Daoy (cell line): ENCODE measurements around the gene BCL6B. TPM values are rescaled to one million over a fixed set of nuclear protein-coding genes. Genes with fewer than 3 reads are reported as not detected.
A peak's percentile ranks its signal among the peaks of the same experiment; 100 is the strongest.
"Not testable (repeated sequence)": the region's sequence is repeated elsewhere in the genome, so short reads cannot be mapped to it uniquely, and the experiment has no call there.

Experiments used
- DNase-seq: peaks from one replicate; pipeline ENCODE4 v3.0.0-alpha.2; 2015; ENCODE audit warnings: low read depth
- total RNA-seq: library from RNA; depleted of rRNA; stranded (reverse); fragments of >200 nt; shearing (Covaris generic); gene quantifications from 2 replicates; pipeline ENCODE4 v1.2.3, GENCODE V29; 2014; rRNA removed

The BCL6B gene
- total RNA-seq = not detected in 2 replicates

DNA sequence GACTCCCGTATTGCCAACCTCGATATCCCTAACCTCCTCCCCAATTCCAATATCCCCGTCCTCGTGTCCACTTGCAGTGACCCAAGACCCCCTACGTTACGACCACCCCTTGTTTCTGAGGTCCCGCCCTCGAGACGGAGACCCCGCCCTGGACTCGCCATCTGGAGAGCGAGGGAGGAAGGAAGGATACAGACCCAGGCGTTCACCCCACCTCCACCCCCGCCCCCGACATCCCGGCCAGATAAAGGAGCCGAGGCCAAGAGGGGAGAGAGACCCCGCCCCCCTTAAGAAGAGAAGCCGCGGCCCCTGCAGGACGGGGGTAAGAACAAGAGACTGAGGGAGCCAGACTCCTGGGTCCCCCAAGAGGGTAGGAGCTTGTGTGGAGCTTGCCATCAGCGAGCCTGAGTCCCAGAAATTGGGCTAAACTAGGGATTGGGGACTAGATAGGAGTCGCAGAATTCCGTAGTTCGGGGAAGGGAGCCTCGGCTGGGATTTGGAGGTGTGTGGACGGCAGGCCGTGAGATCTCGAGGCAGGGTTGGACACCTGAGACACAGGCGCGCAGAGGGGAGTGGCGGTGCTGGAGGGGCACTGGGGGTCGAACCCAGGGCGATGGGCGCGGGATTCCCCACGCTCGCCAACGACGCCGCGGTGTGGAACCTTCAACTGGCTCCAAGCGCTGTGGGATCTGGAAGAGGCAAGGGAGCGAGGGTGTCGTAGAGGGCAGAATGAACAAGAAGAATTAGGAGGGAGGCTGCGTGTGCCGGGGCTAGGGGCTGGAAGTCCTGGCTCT, at the start of gene BCL6B:
Gene BCL6B, plus strand, starts transcription at position 270 of the 791 bp plus-strand sequence. CDS start 622 bp downstream, outside the sequence.
- no peak for DNase-seq

GRCh38 chr17:6979440-6979839, 43.4 kb upstream of the BCL6B start:
- DNase-seq = not testable (repeated sequence)

GRCh38 chr17:6981426-6981825, 41.4 kb upstream of the BCL6B start:
- DNase-seq = no peak

DNA sequence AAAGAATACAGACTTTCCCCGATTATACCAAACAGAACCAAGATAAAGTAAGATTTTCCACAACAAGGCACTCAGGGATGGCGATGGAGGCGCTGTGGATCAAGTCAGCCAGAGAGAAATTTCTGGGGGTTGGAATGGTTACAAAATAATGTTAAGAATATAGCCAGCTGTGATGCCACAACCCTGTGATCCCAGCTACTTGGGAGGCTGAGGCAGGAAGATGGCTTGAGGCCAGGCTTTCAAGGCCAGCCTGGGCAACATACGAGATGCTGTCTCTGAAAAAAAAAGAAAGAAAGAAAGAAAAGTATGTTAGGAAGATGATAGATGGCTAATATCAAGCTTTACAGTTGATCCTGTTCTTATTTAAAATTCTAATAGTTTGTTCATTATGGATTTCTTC, 37.6 kb upstream of the BCL6B start:
- no peak for DNase-seq

DNA sequence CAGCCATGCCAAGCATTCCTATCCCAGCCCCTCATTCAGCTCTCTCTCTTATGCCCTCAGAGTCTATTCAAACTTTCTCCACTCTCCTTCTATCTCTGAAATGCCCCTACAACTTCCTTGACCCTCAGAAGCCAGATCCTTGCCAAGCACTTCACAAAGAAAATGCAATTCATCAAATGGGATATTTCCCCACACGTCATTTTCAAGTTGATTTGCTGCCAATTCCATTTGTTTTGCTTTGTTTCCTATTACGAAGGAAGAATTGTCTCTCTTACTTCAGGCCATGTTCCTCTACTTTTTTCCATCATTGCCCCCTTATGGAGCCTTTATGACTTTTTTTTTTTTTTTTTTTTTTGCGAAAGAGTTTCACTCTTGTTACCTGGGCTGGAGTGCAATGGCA, 36.2 kb upstream of the BCL6B start:
- no peak for DNase-seq

DNA sequence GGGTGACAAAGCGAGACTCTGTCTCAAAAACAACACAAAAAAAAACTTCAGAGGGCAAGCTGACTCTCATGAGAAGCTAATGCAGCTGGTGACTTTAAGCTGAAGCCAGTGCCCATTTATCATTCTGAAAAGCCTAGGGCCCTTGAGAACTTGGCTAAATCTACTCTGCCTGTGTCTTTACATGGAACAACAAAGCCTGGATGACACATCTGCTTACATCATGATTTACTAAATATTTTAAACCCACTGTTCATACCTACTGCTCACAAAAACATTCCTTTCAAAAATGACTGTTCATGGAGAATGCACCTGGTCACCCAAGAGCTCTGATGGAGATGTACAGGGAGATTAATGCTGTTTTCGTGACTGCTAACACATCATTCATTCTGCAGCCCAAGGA, 33.1 kb upstream of the BCL6B start:
- DNase-seq = no peak

DNA sequence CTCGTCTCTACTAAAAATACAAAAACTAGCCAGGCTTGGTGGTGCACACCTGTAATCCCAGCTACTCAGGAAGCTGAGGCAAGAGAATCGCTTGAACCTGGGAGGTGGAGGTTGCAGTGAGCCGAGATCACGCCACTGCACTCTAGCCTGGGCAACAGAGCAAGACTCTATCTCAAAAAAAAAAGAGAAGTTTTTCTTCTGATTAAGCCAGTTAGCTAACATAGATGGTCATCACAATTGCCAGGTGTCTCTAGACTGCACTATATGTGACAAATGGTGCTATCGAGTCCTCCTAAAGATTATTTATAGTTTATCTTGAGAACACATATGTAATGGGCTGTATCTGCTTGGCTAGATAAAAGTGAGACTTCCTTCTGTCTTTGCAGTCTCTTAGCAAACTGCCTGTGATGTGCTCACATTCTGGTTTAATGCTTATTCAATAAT, 29.2 kb upstream of the BCL6B start:
- not testable (repeated sequence) for DNase-seq

- DNase-seq = no peak
These were observed 28.7 kb upstream of the BCL6B start for GRCh38 chr17:6994118-6994598.

- DNase-seq = no peak
These were observed 28.1 kb upstream of the BCL6B start for GRCh38 chr17:6994666-6995256.

GRCh38 chr17:6995500-6996255, 27.2 kb upstream of the BCL6B start, which contains the start of gene ALOX12:
Gene ALOX12, plus strand, starts transcription at chr17:6996049. Its CDS starts 69 bp downstream, at chr17:6996118.
- no peak for DNase-seq

DNA sequence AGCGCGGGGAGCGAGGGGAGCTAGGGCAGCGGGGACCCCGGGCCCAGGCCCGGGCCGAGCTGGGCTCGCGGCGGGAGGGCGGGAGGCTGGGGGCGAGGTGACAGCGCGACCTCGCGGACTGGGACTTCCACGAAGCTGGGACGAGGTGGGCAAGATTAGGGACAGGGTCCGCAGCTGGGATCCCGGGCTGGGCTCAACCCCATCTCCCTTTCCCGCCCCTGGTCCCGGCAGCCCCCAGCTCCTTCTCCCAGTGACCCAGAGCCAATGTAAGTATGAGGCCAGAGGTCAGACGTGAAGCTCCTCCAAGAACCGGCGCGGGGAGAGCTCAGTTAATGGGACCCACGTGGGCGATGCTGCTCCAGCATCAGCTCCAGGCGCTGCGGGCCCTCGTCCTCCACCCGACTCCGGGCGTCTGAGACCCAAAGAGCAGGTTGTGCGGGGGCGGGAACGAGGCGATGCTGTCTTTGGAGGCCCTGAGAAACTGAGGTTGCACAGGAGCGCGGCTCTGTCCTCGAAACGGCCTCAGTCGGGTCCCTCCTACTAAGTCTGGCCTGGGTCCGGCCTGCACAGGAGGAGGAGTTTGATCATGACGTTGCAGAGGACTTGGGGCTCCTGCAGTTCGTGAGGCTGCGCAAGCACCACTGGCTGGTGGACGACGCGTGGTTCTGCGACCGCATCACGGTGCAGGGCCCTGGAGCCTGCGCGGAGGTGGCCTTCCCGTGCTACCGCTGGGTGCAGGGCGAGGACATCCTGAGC, 26.4 kb upstream of the BCL6B start:
- DNase-seq = no peak

GRCh38 chr17:6997171-6997570, 25.7 kb upstream of the BCL6B start:
- no peak for DNase-seq

- DNase-seq = no peak
These were observed 23.9 kb upstream of the BCL6B start for GRCh38 chr17:6998855-6999508.

- DNase-seq = peak; percentile 54
These were observed 21.4 kb upstream of the BCL6B start for GRCh38 chr17:7001318-7001961.

- DNase-seq = no peak
These were observed 20.4 kb upstream of the BCL6B start for GRCh38 chr17:7002288-7003047.

DNA sequence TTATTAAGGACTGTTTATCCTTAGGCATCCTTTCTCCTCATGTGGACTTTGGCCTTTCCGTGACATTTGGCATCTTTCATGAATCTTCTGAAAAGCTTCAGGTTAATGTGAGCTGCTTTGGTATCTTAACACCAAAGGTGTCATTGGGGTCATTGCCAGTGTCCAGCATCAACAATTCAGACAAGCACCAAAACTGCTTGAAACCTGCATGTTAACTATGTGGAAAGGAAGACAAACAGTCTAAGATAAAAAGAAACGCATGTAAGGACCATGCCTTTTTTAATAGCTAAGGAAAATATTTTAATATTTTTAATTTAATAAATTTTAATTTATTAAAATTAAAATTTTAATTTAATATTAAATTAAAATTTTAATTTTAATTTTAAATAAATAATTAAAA, 19.1 kb upstream of the BCL6B start:
- DNase-seq = no peak

DNA sequence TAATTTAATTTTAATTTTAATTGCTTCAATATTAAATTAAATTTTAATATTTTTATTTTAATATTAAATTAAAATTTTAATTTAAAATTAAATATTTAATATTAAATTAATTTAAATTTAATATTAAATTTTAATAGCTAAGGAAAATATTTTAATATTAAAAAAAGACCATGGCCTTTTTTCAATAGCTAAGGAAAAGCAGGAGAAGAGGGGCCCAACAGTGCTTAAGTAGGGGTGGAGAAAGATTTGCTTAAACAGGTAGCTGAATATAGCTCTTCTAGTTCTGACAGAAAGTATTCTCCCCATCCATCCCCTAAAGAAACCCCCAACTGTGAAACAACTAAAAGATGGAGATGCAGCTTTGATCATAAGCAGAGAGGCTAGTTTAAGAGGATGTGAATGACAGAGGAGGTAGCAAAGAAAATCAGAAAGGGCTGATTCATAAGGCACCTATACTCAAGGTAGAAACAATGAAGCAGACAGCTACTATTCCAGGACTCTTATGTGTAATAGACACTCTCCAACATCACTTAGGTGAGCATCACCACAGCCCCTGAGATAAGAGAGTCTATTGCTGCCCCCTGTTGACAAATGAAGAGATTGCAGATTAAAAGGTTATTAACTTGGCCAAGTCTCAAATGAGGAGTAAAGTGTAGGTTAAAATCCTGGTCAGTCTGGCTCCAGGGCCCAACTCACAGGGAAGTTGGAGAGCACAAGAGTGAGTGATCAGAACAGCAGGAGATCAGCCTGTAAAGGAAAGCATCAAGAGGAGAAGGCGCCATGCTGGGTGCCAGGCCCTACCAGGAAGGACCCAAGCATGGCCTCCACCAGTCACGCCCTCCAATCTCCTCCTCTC, 18.2 kb upstream of the BCL6B start:
- peak; percentile 54 for DNase-seq

GRCh38 chr17:7005716-7006115, 17.1 kb upstream of the BCL6B start:
- no peak for DNase-seq

DNA sequence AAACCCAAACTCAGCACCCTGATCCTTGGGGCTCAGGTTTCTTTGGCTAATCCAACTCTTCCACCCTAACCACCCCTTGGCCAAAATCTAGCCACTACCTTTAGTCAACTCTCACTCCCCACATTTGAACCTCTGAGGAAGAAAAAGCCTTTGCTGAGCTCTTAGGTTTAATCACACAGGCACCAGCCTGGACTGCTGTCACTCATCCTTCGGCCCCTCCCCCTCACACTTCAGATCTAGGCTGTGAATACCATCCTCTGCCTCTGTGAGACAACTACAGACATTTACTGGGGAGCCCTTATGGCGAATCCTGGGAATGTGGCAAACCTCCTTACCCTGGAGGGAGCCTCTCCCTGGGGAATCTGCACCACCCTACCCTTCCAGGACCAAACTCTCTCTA, 15.7 kb upstream of the BCL6B start:
- DNase-seq = no peak
